Prostate gland (tissue), 2 donors: ENCODE measurements around the gene NFE2L3. TPM values are rescaled to one million over a fixed set of nuclear protein-coding genes. Genes with fewer than 3 reads are reported as not detected.

Source experiments
- DNase-seq: peaks from one replicate; pipeline ENCODE4 v3.0.0-alpha.2; 2019; ENCODE audit warnings: low spot score
- H3K27ac ChIP-seq, 2 donors: fragments of 200-600 bp; sonication (generic); 2 replicates each; pipeline ENCODE4 v1.5.1; 2017 to 2019
- H3K27me3 ChIP-seq: fragments of 200-600 bp; sonication (generic); replicated peaks from 2 replicates; pipeline ENCODE4 v1.5.1; 2019; ENCODE audit not compliant: insufficient read depth
- H3K36me3 ChIP-seq, 2 donors: fragments of 200-600 bp; sonication (generic); 1 replicate in 1 of 2; 2 replicates in 1 of 2; pipeline versions ENCODE4 v1.5.1 to v1.8.1; 2017 to 2019
- H3K4me1 ChIP-seq: fragments of 200-600 bp; sonication (generic); replicated peaks from 2 replicates; pipeline ENCODE4 v1.5.1; 2019
- H3K4me3 ChIP-seq, 2 donors: fragments of 200-600 bp; sonication (generic); 2 replicates each; pipeline ENCODE4 v1.5.1; 2017 to 2019
- H3K9me3 ChIP-seq: fragments of 200-600 bp; sonication (generic); 2 replicates; pipeline ENCODE4 v1.5.1; 2017
- CTCF ChIP-seq, 4 experiments: fragments of 200-600 bp in 2 of 4; fragments of 450-650 bp in 2 of 4; sonication (generic) in 2 of 4; IDR thresholded peaks; 1 replicate in 3 of 4; 2 replicates in 1 of 4; pipeline ENCODE4 v1.5.1; 2016 to 2019; ENCODE audit warnings: antibody characterized with exemption in 4 of 4, mild to moderate bottlenecking in 2 of 4, moderate library complexity in 2 of 4
- POLR2A ChIP-seq: fragments of 450-650 bp; IDR thresholded peaks from one replicate; pipeline ENCODE4 v1.6.1; 2016; ENCODE audit warnings: antibody characterized with exemption, mild to moderate bottlenecking
- POLR2AphosphoS5 ChIP-seq: sonication (generic); formaldehyde crosslinking; IDR thresholded peaks from one replicate; pipeline ENCODE4 v1.6.1; 2017; ENCODE audit warnings: antibody characterized with exemption
- WGBS: methylation state at CpG from one replicate; pipeline ENCODE4 v1.1.5; 2018; 5-methylcytosine and 5-hydroxymethylcytosine counted together
- intact Hi-C: fragments of 100-400 bp; cut with DNase I; formaldehyde crosslinking; loops from one replicate; pipeline ENCODE4 v1.14.2; 2022
- total RNA-seq, 2 donors: library from RNA; depleted of rRNA; stranded (reverse); fragments of >200 nt; gene quantifications; one replicate each; pipeline ENCODE4 v1.1.0, GENCODE V29; 2016

Gene NFE2L3
- total RNA-seq, 2 donors from 2014 or later = 2.0 to 4.3 TPM

DNA sequence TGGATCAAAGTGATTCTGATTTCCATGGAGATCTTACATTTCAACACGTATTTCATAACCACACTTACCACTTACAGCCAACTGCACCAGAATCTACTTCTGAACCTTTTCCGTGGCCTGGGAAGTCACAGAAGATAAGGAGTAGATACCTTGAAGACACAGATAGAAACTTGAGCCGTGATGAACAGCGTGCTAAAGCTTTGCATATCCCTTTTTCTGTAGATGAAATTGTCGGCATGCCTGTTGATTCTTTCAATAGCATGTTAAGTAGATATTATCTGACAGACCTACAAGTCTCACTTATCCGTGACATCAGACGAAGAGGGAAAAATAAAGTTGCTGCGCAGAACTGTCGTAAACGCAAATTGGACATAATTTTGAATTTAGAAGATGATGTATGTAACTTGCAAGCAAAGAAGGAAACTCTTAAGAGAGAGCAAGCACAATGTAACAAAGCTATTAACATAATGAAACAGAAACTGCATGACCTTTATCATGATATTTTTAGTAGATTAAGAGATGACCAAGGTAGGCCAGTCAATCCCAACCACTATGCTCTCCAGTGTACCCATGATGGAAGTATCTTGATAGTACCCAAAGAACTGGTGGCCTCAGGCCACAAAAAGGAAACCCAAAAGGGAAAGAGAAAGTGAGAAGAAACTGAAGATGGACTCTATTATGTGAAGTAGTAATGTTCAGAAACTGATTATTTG is 33.3 kb downstream of the NFE2L3 start:
- H3K27ac ChIP-seq = no peak overlapping the region
- H3K9me3 ChIP-seq = no peaks in the 10 kb centered on the region
- 91% methylated on average over 10 of the region's 10 CpGs for WGBS
- H3K36me3 ChIP-seq = peaks cover 0 to under 1% of the 10 kb centered on the region in 2 donors
- TF ChIP-seq POLR2A (no peak), POLR2AphosphoS5 (no peak), CTCF (IDR thresholded peaks at IDR 0.05) (no peak)
- no peak for DNase-seq
- H3K4me1 ChIP-seq = no peaks in the 10 kb centered on the region
- H3K27me3 ChIP-seq = no peaks in the 10 kb centered on the region
- intact Hi-C loops = no loop called here
- no peak overlapping the region for H3K4me3 ChIP-seq

GRCh38 chr7:26185844-26186180 is 33.8 kb downstream of the NFE2L3 start:
- 93% methylated on average over 1 of the region's 1 CpG for WGBS
- no peak for DNase-seq
- Histone ChIP-seq H3K36me3 (peaks cover 0 to 6% of the 10 kb centered on the region in 2 donors), H3K27ac (no peak overlapping the region), H3K9me3 (no peaks in the 10 kb centered on the region), H3K4me3 (no peak overlapping the region), H3K4me1 (no peaks in the 10 kb centered on the region), H3K27me3 (no peaks in the 10 kb centered on the region)
- intact Hi-C loops = no loop called here
- TF ChIP-seq CTCF (IDR thresholded peaks at IDR 0.05) (no peak), POLR2AphosphoS5 (no peak), POLR2A (no peak)

DNA sequence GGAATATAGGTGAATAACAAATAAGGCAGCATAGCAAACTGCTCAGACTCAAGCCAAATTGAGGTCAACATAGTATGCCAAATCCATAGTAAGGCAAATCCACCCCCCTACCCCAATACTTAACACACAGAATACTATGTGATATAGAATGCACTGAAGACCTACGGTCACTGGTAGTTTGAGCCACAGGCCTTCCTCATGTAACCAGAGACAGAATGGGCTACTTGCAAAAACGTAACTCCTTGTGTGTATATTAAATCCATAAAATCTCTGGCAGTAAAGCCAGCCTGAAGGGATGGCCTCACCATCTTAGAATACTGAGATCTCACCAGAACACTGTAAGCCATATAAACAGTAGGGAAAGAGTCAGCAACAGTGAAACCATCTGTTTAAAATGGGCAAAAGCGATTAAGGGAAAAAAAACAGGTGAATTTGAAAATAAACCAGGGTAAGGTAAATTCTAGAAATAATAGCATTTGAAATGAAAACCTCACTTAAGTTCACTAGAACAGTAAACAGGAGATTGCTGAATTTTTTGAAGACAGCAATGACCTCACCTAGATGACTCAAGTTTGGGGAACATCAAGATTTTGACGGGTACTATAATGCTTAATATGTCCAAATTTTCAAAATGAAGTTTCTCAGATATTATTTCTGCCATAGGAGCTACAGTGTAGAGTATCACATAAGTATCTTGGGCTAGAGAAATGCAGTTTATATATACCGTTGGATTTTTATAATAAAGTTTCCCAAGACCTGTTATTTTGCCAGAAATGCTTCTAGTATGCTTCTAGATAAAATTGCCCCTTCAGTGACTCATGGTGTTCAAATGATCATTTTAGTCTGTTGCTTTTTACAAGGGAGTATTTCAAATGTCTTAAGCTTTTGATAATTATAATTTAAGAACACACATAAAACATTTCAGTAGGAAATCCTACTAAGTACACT is 34.6 kb downstream of the NFE2L3 start:
- no peaks in the 10 kb centered on the region for H3K27me3 ChIP-seq
- WGBS = 76% methylated on average over 5 of the region's 5 CpGs
- peaks cover 0 to 9% of the 10 kb centered on the region in 2 donors for H3K36me3 ChIP-seq
- intact Hi-C loops = no loop called here
- no peaks in the 10 kb centered on the region for H3K4me1 ChIP-seq
- H3K27ac ChIP-seq = no peak overlapping the region
- no peak for TF ChIP-seq POLR2AphosphoS5
- no peak for TF ChIP-seq CTCF (IDR thresholded peaks at IDR 0.05)
- TF ChIP-seq POLR2A = no peak
- H3K4me3 ChIP-seq = no peak overlapping the region
- no peak for DNase-seq
- H3K9me3 ChIP-seq = no peaks in the 10 kb centered on the region

DNA sequence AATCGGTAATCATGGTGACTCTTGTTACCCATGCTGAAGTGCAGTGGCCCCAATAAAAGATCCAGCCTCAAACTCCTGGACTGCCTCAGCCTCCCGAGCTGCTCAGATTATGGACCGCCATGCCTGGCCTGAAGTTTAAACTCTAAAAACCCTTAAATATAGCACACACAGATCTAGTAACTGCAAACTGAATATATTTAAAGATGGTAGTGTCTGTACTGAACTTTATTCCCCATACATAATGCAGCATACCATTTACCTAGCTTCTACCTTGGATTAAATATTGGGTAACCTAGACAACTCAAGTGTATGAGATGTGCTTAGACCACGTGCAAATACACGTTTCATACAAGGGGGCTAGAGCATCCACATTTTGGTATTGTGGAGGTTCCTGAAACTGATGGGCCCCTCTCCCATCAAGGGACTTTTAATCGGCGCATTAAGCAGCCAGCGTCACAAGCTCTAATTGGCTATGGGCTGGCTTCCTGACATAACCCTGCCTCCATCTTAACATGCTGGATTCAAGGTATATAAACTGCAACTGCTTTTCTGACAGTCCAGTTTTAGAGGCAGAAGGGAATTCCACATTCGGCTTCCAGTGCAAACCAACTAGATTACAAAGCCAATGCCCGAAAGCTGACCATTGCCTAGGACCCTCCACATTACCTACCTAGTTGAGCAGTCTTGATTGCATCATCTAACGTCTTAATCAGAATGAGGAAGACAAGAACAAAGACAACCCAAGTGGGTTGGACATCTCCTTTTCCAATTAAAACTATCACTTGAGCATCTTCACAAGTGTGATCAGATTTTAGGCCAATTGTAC is 35.6 kb downstream of the NFE2L3 start:
- H3K36me3 ChIP-seq = peaks cover 0 to 9% of the 10 kb centered on the region in 2 donors
- no peak for TF ChIP-seq CTCF (IDR thresholded peaks at IDR 0.05)
- no peak for TF ChIP-seq POLR2AphosphoS5
- TF ChIP-seq POLR2A = no peak
- intact Hi-C loops = no loop called here
- DNase-seq = no peak
- H3K9me3 ChIP-seq = no peaks in the 10 kb centered on the region
- no peaks in the 10 kb centered on the region for H3K4me1 ChIP-seq
- no peak overlapping the region for H3K27ac ChIP-seq
- 73% methylated on average over 11 of the region's 11 CpGs for WGBS
- no peaks in the 10 kb centered on the region for H3K27me3 ChIP-seq
- no peak overlapping the region for H3K4me3 ChIP-seq
